C4-2B (cell line): Measurements from ENCODE around the gene FCRL5.

ENCODE experiments used
- ZFX ChIP-seq: fragments of 450-650 bp; IDR thresholded peaks from 2 replicates; pipeline ENCODE4 v1.6.1; 2017
- TF ChIP-seq, protein P1 (sequence below): fragments of 450-650 bp; conservative IDR thresholded peaks from 2 replicates; pipeline ENCODE4 v1.5.1; 2017; ENCODE audit warnings: mild to moderate bottlenecking

DNA sequence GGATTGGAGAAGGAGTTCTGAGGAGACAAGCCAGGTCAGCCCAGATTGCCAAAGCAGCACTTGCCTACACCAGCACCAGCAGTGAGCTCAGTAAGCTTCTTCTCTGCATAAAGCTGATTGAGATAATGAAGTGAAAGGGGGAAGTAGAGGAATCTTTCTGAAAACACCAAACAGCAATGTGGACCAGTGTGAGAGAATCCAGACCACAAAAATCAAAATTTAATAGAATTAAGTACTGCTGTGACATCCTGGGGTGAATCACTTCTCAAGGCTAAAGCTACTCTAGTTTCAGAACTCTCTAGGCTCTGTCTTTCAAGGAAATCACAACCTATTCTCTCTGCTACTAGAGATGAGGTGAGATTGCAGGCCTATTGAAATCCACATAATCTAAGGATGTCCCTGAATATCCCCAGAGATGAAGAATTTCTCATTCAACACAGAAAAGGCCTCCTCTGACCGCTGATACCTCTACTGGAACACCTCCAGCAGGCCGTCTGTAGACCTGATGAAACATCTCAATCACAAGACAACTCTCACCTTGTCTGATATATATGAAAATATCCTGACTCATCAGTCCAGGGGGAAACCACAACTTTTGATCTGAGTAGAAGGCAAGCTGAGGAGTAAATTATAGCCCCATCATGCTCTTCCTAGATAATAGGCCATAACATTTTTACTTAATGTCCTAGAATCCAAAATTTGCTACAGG lies 45.8 kb upstream of the FCRL5 start, which contains the start of gene FCRL4:
- TF ChIP-seq, protein P1, sequence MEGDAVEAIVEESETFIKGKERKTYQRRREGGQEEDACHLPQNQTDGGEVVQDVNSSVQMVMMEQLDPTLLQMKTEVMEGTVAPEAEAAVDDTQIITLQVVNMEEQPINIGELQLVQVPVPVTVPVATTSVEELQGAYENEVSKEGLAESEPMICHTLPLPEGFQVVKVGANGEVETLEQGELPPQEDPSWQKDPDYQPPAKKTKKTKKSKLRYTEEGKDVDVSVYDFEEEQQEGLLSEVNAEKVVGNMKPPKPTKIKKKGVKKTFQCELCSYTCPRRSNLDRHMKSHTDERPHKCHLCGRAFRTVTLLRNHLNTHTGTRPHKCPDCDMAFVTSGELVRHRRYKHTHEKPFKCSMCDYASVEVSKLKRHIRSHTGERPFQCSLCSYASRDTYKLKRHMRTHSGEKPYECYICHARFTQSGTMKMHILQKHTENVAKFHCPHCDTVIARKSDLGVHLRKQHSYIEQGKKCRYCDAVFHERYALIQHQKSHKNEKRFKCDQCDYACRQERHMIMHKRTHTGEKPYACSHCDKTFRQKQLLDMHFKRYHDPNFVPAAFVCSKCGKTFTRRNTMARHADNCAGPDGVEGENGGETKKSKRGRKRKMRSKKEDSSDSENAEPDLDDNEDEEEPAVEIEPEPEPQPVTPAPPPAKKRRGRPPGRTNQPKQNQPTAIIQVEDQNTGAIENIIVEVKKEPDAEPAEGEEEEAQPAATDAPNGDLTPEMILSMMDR: no peak
- no peak for TF ChIP-seq ZFX
